ENCODE results near the gene RAPGEF6.

Gene RAPGEF6

GRCh38 chr5:131619102-131619501 is 15.9 kb downstream of the RAPGEF6 start:
- no peak for DNase-seq
- H3K36me3 ChIP-seq = no peaks in the 10 kb centered on the region; the same call in 1 of the 2 replicates
- no peaks in the 10 kb centered on the region for H3K9me3 ChIP-seq (ENCODE audit: severe bottlenecking)
- no peaks in the 10 kb centered on the region for H3K27me3 ChIP-seq (ENCODE audit: insufficient read depth, low read depth, severe bottlenecking)
- H3K27ac ChIP-seq = no peak overlapping the region
- no peak for TF ChIP-seq CTCF (IDR thresholded peaks at IDR 0.05; ENCODE audit: low read depth, low read length)
- no peak overlapping the region for H3K4me3 ChIP-seq (ENCODE audit: low read depth, low read length)

- TF ChIP-seq CTCF (IDR thresholded peaks at IDR 0.05; ENCODE audit: low read depth, low read length) = no peak
- no peak overlapping the region for H3K4me3 ChIP-seq (ENCODE audit: low read depth, low read length)
- no peak overlapping the region for H3K27ac ChIP-seq
- H3K9me3 ChIP-seq (ENCODE audit: severe bottlenecking) = no peaks in the 10 kb centered on the region
- no peaks in the 10 kb centered on the region for H3K27me3 ChIP-seq (ENCODE audit: insufficient read depth, low read depth, severe bottlenecking)
- DNase-seq = no peak
- H3K36me3 ChIP-seq = peaks cover 2% of the 10 kb centered on the region; the same call in 1 of the 2 replicates
These were observed 17.7 kb downstream of the RAPGEF6 start for GRCh38 chr5:131617140-131617822.

DNA sequence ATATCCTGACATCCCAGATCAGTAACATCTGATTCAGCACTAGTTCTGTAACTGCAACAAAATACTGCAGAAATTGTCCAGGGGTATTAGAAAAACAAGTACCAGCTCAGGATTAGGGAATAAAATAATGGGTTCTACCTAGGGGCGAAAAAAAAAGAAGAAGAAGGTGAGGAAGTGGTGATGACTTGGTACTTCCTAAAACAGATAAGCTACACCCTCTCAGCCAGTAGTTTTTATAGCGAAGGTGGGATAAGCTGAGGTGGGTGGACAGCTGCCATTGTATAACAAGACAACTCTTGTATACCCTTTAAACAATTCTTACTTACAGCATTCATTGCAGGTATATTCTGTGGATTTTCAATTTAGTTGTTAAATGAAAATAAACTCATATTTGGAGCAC is 19.1 kb downstream of the RAPGEF6 start:
- Histone ChIP-seq H3K9me3 (ENCODE audit: severe bottlenecking) (no peaks in the 10 kb centered on the region), H3K27ac (no peak overlapping the region), H3K4me3 (ENCODE audit: low read depth, low read length) (no peak overlapping the region), H3K27me3 (ENCODE audit: insufficient read depth, low read depth, severe bottlenecking) (no peaks in the 10 kb centered on the region), H3K36me3 (peaks cover 2% of the 10 kb centered on the region; the same call in 1 of the 2 replicates)
- DNase-seq = no peak
- no peak for TF ChIP-seq CTCF (IDR thresholded peaks at IDR 0.05; ENCODE audit: low read depth, low read length)

DNA sequence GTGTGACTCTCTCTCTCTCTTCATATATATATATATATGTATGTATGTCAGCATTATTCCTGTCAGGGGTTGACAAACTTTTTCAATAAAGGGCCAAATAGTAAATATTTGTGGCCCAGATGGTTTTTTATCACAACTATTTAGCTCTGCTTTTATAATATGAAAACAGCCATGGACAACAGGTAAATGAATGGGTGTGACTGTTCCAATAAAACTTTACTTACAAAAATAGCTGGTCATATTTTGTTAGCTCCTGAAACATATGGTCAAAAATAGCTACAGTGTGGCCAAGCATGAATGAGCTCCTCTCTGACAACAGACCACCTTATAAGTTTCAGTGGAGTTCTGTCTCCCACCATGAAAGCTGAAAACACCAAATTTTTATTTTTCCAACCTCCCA is 21.6 kb downstream of the RAPGEF6 start:
- H3K27ac ChIP-seq = no peak overlapping the region
- TF ChIP-seq CTCF (IDR thresholded peaks at IDR 0.05; ENCODE audit: low read depth, low read length) = no peak
- no peaks in the 10 kb centered on the region for H3K27me3 ChIP-seq (ENCODE audit: insufficient read depth, low read depth, severe bottlenecking)
- no peaks in the 10 kb centered on the region for H3K9me3 ChIP-seq (ENCODE audit: severe bottlenecking)
- DNase-seq = no peak
- no peak overlapping the region for H3K4me3 ChIP-seq (ENCODE audit: low read depth, low read length)
- H3K36me3 ChIP-seq = peaks cover 2% of the 10 kb centered on the region; the same call in 1 of the 2 replicates

GRCh38 chr5:131611064-131611381 is 24.0 kb downstream of the RAPGEF6 start:
- Histone ChIP-seq H3K36me3 (peaks cover 2% of the 10 kb centered on the region; the same call in 1 of the 2 replicates), H3K4me3 (ENCODE audit: low read depth, low read length) (no peak overlapping the region), H3K27ac (no peak overlapping the region), H3K27me3 (ENCODE audit: insufficient read depth, low read depth, severe bottlenecking) (no peaks in the 10 kb centered on the region), H3K9me3 (ENCODE audit: severe bottlenecking) (no peaks in the 10 kb centered on the region)
- no peak for DNase-seq
- TF ChIP-seq CTCF (IDR thresholded peaks at IDR 0.05; ENCODE audit: low read depth, low read length) = no peak

All from WERI-Rb-1 (cell line).